ENCODE measurements around the gene PTCD1. TPM values are rescaled to one million over a fixed set of nuclear protein-coding genes. Genes with fewer than 3 reads are reported as not detected.

Gene PTCD1, protein sequence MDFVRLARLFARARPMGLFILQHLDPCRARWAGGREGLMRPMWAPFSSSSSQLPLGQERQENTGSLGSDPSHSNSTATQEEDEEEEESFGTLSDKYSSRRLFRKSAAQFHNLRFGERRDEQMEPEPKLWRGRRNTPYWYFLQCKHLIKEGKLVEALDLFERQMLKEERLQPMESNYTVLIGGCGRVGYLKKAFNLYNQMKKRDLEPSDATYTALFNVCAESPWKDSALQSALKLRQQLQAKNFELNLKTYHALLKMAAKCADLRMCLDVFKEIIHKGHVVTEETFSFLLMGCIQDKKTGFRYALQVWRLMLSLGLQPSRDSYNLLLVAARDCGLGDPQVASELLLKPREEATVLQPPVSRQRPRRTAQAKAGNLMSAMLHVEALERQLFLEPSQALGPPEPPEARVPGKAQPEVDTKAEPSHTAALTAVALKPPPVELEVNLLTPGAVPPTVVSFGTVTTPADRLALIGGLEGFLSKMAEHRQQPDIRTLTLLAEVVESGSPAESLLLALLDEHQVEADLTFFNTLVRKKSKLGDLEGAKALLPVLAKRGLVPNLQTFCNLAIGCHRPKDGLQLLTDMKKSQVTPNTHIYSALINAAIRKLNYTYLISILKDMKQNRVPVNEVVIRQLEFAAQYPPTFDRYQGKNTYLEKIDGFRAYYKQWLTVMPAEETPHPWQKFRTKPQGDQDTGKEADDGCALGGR
- 1 to 10 TPM; 6.6 to 7.5 TPM for total RNA-seq

DNA sequence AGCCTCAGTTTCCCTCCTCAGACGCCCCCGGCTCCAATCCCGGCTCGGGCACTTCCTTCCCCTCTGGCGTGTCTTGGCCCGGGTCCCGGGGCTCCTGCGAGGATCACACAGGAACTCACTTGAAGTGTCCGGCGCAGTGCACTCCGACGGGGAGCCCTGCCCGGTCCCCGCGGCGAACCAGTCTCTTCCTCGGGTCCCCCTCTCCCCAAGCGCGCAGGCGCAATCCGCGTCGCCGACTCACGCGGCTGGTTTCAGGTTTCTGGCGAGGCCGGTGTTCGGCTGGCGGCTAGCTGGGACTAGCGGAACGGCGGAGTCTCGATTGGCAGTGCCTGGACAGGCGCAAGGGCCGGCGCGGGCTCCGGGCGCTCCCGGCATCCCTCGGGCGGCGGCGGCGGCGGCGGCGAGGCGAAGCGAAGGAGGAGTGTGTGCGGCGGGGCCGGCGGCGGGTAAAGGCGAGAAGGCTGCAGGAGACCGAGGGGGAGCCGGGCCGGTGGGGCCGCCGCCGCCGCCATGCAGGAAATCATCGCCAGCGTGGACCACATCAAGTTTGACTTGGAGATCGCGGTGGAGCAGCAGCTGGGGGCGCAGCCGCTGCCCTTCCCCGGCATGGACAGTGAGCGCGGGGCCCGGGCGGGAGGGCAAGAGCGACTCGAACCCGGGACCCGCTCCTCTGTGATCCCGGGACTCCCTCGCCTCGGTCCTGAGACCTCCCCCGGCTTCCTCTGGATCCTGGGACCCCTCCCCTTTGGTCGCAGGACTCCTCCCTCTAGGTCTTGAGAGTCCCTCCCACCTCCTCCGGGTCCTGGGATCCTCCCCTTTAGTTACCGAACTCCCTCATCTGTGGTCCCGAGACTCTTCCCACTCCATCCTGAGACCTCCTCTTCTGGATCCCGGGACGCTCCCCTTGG lies at the start of gene PTCD1, which contains the start of gene CPSF4:
PTCD1 (minus strand) TSS at position 226 of the 908 bp plus-strand sequence. CDS start 3,556 bp downstream, outside the sequence.
CPSF4 (plus strand) TSS at position 371 of the 908 bp plus-strand sequence; CDS start at position 511, 140 bp downstream.
- POLR2A ChIA-PET = interaction anchor here (0.9 to 3.2 kb wide), 9 partner anchors 10 to 119 kb away, joined by 3 to 15 read pairs (median 7); partner anchors contain the start of genes BUD31, PDAP1, ZNF394 and ZNF655
- no peaks in the 10 kb centered on the region for H3K9me3 Mint-ChIP-seq

GRCh38 chr7:99485094-99485493 lies 46.5 kb upstream of the PTCD1 start:
- Mint-ChIP-seq H3K27ac (no peak overlapping the region), H3K4me1 (no peaks in the 10 kb centered on the region), H3K27me3 (no peaks in the 10 kb centered on the region), H3K4me3 (no peak overlapping the region), H3K9me3 (peaks cover 15% of the 10 kb centered on the region), H3K36me3 (ENCODE audit: low read depth) (peaks cover 77% of the 10 kb centered on the region)
- ChIA-PET POLR2A (interaction anchor here (1.2 kb wide), 2 partner anchors 9 to 73 kb away, joined by 3 to 4 read pairs; partner anchors contain the start of gene ZNF655), CTCF (no interaction called here)
- DNase-seq = no peak

More for the DNA sequence above, at the start of gene PTCD1, which contains the start of gene CPSF4:
- Mint-ChIP-seq H3K4me3 (peak within 1 kb of the TSS; percentile 98), H3K36me3 (ENCODE audit: low read depth) (peaks cover 22% of the 10 kb centered on the region), H3K27me3 (no peaks in the 10 kb centered on the region), H3K27ac (peak within 1 kb of the TSS; percentile 86), H3K4me1 (peaks cover 45% of the 10 kb centered on the region)
- CTCF ChIA-PET = interaction anchor here (0.7 kb wide), 1 partner anchor 24 kb away, joined by 3 read pairs; no protein-coding TSS in a partner anchor
- DNase-seq = peak; percentile 92

- peak overlapping the region; percentile 40 for H3K4me3 Mint-ChIP-seq
These were observed 40.2 kb upstream of the PTCD1 start for GRCh38 chr7:99478464-99479440.

GRCh38 chr7:99476107-99476506 lies 37.5 kb upstream of the PTCD1 start:
- Mint-ChIP-seq H3K27me3 (peaks cover 1% of the 10 kb centered on the region), H3K4me1 (peaks cover 56% of the 10 kb centered on the region), H3K27ac (no peak overlapping the region)

More at GRCh38 chr7:99478464-99479440, 40.2 kb upstream of the PTCD1 start:
- CTCF ChIA-PET = no interaction called here
- H3K27me3 Mint-ChIP-seq = no peaks in the 10 kb centered on the region
- no peaks in the 10 kb centered on the region for H3K9me3 Mint-ChIP-seq
- peaks cover 44% of the 10 kb centered on the region for H3K4me1 Mint-ChIP-seq
- H3K36me3 Mint-ChIP-seq (ENCODE audit: low read depth) = peaks cover 59% of the 10 kb centered on the region
- peak overlapping the region; percentile 79 for H3K27ac Mint-ChIP-seq
- POLR2A ChIA-PET = interaction anchor here (0.8 to 2.0 kb wide), 3 partner anchors 13 to 79 kb away, joined by 3 to 7 read pairs (median 4); partner anchors contain the start of genes ATP5MF and ZNF655
- DNase-seq = no peak

GRCh38 chr7:99473315-99473596 lies 34.7 kb upstream of the PTCD1 start:
- Mint-ChIP-seq H3K27ac (peak overlapping the region; percentile 88), H3K36me3 (ENCODE audit: low read depth) (peaks cover 24% of the 10 kb centered on the region), H3K4me3 (peak overlapping the region; percentile 93), H3K4me1 (peaks cover 44% of the 10 kb centered on the region), H3K9me3 (no peaks in the 10 kb centered on the region), H3K27me3 (peaks cover 4% of the 10 kb centered on the region)
- peak; percentile 29 for DNase-seq
- ChIA-PET CTCF (interaction anchor here (0.9 kb wide), 1 partner anchor 25 kb away, joined by 5 read pairs; no protein-coding TSS in a partner anchor), POLR2A (interaction anchor here (0.7 to 3.9 kb wide), 14 partner anchors 8 to 143 kb away, joined by 3 to 23 read pairs (median 4); partner anchors contain the start of genes ATP5MF, CPSF4, FAM200A and PTCD1)

More at GRCh38 chr7:99476107-99476506, 37.5 kb upstream of the PTCD1 start:
- Mint-ChIP-seq H3K36me3 (ENCODE audit: low read depth) (peaks cover 50% of the 10 kb centered on the region), H3K4me3 (no peak overlapping the region), H3K9me3 (no peaks in the 10 kb centered on the region)
- ChIA-PET POLR2A (interaction anchor here (0.6 to 3.9 kb wide), 6 partner anchors 10 to 24 kb away, joined by 3 to 21 read pairs (median 4); partner anchors contain the start of genes ATP5MF and ZNF394), CTCF (no interaction called here)
- no peak for DNase-seq

- Mint-ChIP-seq H3K27me3 (peaks cover 4% of the 10 kb centered on the region), H3K4me3 (peak within 1 kb of the TSS; percentile 93), H3K4me1 (peaks cover 39% of the 10 kb centered on the region), H3K27ac (peak within 1 kb of the TSS; percentile 88), H3K9me3 (no peaks in the 10 kb centered on the region), H3K36me3 (ENCODE audit: low read depth) (peaks cover 19% of the 10 kb centered on the region)
- POLR2A ChIA-PET = interaction anchor here (0.7 to 3.9 kb wide), 16 partner anchors 8 to 143 kb away, joined by 3 to 23 read pairs (median 4); partner anchors contain the start of genes ATP5MF, CPSF4, FAM200A and PTCD1
- DNase-seq = peak; percentile 99
- CTCF ChIA-PET = interaction anchor here (0.9 kb wide), 1 partner anchor 26 kb away, joined by 5 read pairs; no protein-coding TSS in a partner anchor
These were observed 34.1 kb upstream of the PTCD1 start, which contains the start of gene ZNF789 for GRCh38 chr7:99472561-99473314. TSS of gene ZNF789 (plus strand) at chr7:99472890. CDS start at chr7:99476457, 3,567 bp downstream.

GRCh38 chr7:99469381-99470065 lies 30.9 kb upstream of the PTCD1 start:
- Mint-ChIP-seq H3K4me1 (peaks cover 35% of the 10 kb centered on the region), H3K36me3 (ENCODE audit: low read depth) (peaks cover 15% of the 10 kb centered on the region), H3K4me3 (no peak overlapping the region), H3K9me3 (no peaks in the 10 kb centered on the region), H3K27me3 (peaks cover 4% of the 10 kb centered on the region), H3K27ac (no peak overlapping the region)
- ChIA-PET CTCF (no interaction called here), POLR2A (interaction anchor here (1.0 to 1.3 kb wide), 3 partner anchors 30 to 37 kb away, joined by 3 to 5 read pairs (median 4); partner anchors contain the start of gene ZNF394)
- no peak for DNase-seq

GRCh38 chr7:99468336-99468918 lies 29.8 kb upstream of the PTCD1 start:
- Mint-ChIP-seq H3K36me3 (ENCODE audit: low read depth) (peaks cover 20% of the 10 kb centered on the region), H3K27ac (no peak overlapping the region), H3K27me3 (peaks cover 4% of the 10 kb centered on the region), H3K4me1 (peaks cover 33% of the 10 kb centered on the region), H3K4me3 (no peak overlapping the region), H3K9me3 (no peaks in the 10 kb centered on the region)
- no peak for DNase-seq
- POLR2A ChIA-PET = interaction anchor here (1.0 kb wide), 1 partner anchor 37 kb away, joined by 5 read pairs; no protein-coding TSS in a partner anchor
- CTCF ChIA-PET = no interaction called here

- Mint-ChIP-seq H3K4me1 (peaks cover 30% of the 10 kb centered on the region), H3K9me3 (no peaks in the 10 kb centered on the region), H3K27ac (peak overlapping the region; percentile 73), H3K27me3 (no peaks in the 10 kb centered on the region), H3K4me3 (peak overlapping the region; percentile 86), H3K36me3 (ENCODE audit: low read depth) (peaks cover 26% of the 10 kb centered on the region)
- POLR2A ChIA-PET = interaction anchor here (0.9 to 3.7 kb wide), 14 partner anchors 9 to 159 kb away, joined by 3 to 21 read pairs (median 4); partner anchors contain the start of genes BUD31, ZKSCAN5, ZNF394 and ZNF655
- CTCF ChIA-PET = interaction anchor here (1.0 kb wide), 1 partner anchor 57 kb away, joined by 3 read pairs; the partner anchor contains the start of gene PDAP1
- no peak for DNase-seq
These were observed 26.8 kb upstream of the PTCD1 start for GRCh38 chr7:99465421-99465768.

- H3K4me1 Mint-ChIP-seq = peaks cover 35% of the 10 kb centered on the region
- ChIA-PET CTCF (no interaction called here), POLR2A (interaction anchor here (0.6 to 2.0 kb wide), 3 partner anchors 12 to 24 kb away, joined by 3 to 6 read pairs (median 3); no protein-coding TSS in a partner anchor)
- no peaks in the 10 kb centered on the region for H3K9me3 Mint-ChIP-seq
- H3K4me3 Mint-ChIP-seq = no peak overlapping the region
- no peaks in the 10 kb centered on the region for H3K27me3 Mint-ChIP-seq
- no peak for DNase-seq
- H3K27ac Mint-ChIP-seq = no peak overlapping the region
- H3K36me3 Mint-ChIP-seq (ENCODE audit: low read depth) = peaks cover 57% of the 10 kb centered on the region
These were observed 22.6 kb upstream of the PTCD1 start for GRCh38 chr7:99461221-99461620.
